HL-60 (cell line): ENCODE measurements around the gene ATXN7L1.

ENCODE experiments used
- DNase-seq, 2 experiments: peaks; one replicate each; pipeline ENCODE4 v3.0.0-alpha.2; 2010 to 2020; ENCODE audit warnings: low read depth in 1 of 2, low spot score in 1 of 2
- H3K27ac ChIP-seq: fragments of 250-450 bp; sonication (Bioruptor Pico); replicated peaks from 2 replicates; pipeline ENCODE4 v1.5.1; 2020; ENCODE audit warnings: mild to moderate bottlenecking, moderate library complexity
- H3K27me3 ChIP-seq: fragments of 250-450 bp; sonication (Bioruptor Pico); 2 replicates; pipeline ENCODE4 v1.5.1; 2021; ENCODE audit warnings: mild to moderate bottlenecking, moderate library complexity; ENCODE audit not compliant: insufficient read depth, poor library complexity, severe bottlenecking
- H3K4me3 ChIP-seq: replicated peaks from 2 replicates; pipeline ENCODE4 v1.5.1; 2011; ENCODE audit warnings: mild to moderate bottlenecking, control low read depth, low read length; ENCODE audit not compliant: insufficient read depth
- GABPA ChIP-seq: IDR thresholded peaks from 2 replicates; pipeline ENCODE4 v1.6.1; 2012; ENCODE audit warnings: low read depth
- POLR2AphosphoS5 ChIP-seq: IDR thresholded peaks from 2 replicates; pipeline ENCODE4 v1.6.1; 2012; ENCODE audit warnings: low read depth
- SPI1 ChIP-seq: IDR thresholded peaks from 2 replicates; pipeline ENCODE4 v1.6.1; 2012; ENCODE audit warnings: low read depth, mild to moderate bottlenecking, borderline replicate concordance
- long read RNA-seq: library from polyadenylated mRNA; unstranded; transcript quantifications from one replicate; pipeline ENCODE4 v2.0.0, GENCODE V29; 2020
- TF ChIP-seq, protein P1 (sequence below): IDR thresholded peaks from one replicate; pipeline ENCODE4 v1.5.1; 2011; ENCODE audit warnings: low read length, control low read depth, inconsistent platforms; ENCODE audit not compliant: insufficient read depth
- TF ChIP-seq, protein P2 (sequence below): IDR thresholded peaks from 2 replicates; pipeline ENCODE4 v1.6.1; 2012; ENCODE audit warnings: low read depth; ENCODE audit not compliant: insufficient replicate concordance

Gene ATXN7L1
- long read RNA-seq, partial matches to known transcripts: 5 of 17 reads
- long read RNA-seq, other reads (novel, unspliced or antisense): 11 of 17 reads

DNA sequence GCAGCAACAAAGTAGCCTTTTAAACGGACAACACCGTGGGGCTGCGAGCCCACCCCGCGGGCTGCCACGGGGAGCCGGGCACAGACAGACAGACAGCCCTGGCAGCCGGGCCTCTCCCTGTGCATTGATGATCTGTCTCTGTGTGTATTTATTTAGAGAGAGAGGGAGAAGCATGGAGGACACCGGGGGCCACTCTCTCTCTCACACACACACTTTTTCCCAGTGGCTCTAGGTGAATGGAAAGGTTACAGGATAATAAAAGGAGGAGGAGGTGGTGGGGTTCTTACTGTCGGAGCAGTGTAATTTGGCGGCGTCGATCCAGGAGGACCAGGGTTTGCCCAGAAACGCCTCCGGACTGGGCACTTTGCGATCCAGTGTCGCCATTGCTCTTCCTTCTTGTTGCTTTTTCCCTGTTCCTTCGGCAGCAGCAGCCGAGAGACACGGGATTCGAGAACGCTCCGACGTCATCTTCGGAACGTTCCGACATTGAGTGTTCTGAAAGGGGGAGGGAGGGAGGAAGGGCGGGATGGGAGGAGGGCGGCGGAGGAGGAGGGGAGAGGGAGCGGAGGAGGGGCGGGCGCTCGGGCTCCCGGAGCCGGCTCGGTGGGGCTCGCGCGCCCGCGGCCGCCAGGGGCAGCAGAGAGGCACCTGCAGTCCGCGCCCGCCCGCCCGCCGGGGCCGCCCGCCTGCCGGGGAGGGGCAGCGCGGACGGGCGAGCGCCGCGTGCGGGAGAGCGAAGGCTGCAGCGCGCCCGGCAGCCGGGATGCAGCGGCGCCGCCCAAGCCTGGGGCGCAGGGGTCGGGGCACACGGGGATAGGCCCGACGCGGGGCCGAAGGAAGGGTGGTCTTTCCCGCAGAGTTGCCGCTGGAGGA, at the start of gene ATXN7L1:
Gene ATXN7L1 (minus strand): TSS at position 509 of the 873 bp plus-strand sequence. CDS start 41 bp downstream, at position 468.
- Histone ChIP-seq H3K27ac (peak within 1 kb of the TSS; percentile 59), H3K4me3 (peak within 1 kb of the TSS; percentile 67), H3K27me3 (peaks cover 19% of the 10 kb centered on the region)
- DNase-seq: peak; percentile 85 to 92
- TF ChIP-seq POLR2AphosphoS5: peak; percentile 70; the same call in 1 of the 2 replicates
- TF ChIP-seq, protein P1, sequence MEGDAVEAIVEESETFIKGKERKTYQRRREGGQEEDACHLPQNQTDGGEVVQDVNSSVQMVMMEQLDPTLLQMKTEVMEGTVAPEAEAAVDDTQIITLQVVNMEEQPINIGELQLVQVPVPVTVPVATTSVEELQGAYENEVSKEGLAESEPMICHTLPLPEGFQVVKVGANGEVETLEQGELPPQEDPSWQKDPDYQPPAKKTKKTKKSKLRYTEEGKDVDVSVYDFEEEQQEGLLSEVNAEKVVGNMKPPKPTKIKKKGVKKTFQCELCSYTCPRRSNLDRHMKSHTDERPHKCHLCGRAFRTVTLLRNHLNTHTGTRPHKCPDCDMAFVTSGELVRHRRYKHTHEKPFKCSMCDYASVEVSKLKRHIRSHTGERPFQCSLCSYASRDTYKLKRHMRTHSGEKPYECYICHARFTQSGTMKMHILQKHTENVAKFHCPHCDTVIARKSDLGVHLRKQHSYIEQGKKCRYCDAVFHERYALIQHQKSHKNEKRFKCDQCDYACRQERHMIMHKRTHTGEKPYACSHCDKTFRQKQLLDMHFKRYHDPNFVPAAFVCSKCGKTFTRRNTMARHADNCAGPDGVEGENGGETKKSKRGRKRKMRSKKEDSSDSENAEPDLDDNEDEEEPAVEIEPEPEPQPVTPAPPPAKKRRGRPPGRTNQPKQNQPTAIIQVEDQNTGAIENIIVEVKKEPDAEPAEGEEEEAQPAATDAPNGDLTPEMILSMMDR: no peak
- TF ChIP-seq, protein P2, sequence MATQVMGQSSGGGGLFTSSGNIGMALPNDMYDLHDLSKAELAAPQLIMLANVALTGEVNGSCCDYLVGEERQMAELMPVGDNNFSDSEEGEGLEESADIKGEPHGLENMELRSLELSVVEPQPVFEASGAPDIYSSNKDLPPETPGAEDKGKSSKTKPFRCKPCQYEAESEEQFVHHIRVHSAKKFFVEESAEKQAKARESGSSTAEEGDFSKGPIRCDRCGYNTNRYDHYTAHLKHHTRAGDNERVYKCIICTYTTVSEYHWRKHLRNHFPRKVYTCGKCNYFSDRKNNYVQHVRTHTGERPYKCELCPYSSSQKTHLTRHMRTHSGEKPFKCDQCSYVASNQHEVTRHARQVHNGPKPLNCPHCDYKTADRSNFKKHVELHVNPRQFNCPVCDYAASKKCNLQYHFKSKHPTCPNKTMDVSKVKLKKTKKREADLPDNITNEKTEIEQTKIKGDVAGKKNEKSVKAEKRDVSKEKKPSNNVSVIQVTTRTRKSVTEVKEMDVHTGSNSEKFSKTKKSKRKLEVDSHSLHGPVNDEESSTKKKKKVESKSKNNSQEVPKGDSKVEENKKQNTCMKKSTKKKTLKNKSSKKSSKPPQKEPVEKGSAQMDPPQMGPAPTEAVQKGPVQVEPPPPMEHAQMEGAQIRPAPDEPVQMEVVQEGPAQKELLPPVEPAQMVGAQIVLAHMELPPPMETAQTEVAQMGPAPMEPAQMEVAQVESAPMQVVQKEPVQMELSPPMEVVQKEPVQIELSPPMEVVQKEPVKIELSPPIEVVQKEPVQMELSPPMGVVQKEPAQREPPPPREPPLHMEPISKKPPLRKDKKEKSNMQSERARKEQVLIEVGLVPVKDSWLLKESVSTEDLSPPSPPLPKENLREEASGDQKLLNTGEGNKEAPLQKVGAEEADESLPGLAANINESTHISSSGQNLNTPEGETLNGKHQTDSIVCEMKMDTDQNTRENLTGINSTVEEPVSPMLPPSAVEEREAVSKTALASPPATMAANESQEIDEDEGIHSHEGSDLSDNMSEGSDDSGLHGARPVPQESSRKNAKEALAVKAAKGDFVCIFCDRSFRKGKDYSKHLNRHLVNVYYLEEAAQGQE: peak; percentile 52
- no peak for TF ChIP-seq GABPA
- TF ChIP-seq SPI1: no peak

DNA sequence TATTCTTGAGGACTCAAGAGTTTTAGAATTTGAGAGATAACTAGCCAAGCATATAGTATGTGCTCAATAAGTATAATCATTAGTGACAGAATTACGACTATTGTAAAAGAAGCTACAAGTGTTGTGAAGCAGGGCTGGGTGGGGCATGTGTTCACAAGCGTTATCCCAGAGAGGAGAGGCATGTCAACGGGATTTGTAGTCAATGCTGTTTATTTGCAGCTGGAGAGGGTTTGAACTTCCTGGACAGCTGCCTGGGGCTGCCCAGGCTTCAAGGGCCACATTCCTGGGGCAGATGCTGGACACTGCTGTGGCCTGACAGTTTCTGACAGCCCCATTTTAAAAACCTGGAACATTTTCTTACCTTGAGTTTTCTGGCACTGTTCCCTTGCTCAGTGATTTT, 49.7 kb upstream of the ATXN7L1 start:
- H3K4me3 ChIP-seq: no peak overlapping the region
- no peak for DNase-seq
- TF ChIP-seq, protein P1: no peak
- no peak for TF ChIP-seq SPI1
- TF ChIP-seq GABPA: no peak
- TF ChIP-seq, protein P2: no peak
- no peak for TF ChIP-seq POLR2AphosphoS5
- H3K27me3 ChIP-seq: peaks cover 2% of the 10 kb centered on the region
- H3K27ac ChIP-seq: no peak overlapping the region

DNA sequence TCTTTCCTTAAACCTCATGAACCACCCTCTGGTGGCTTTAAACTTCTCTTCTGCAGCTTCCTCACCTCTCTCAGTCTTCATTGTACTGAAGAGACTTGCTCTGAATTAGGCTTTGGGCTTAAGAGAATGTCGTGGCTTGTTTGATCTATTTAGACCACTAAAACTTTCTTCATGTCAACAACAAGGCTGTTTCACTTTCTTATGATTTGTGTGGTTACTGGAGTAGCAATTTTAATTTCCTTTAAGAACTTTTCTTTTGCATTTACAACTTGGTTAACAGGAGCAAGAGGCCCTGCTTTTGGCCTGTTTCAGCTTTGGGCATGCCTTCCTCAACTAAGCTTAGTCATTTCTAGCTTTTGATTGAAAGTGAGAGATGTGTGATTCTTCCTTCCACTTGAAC, 48.5 kb upstream of the ATXN7L1 start:
- H3K4me3 ChIP-seq: no peak overlapping the region
- DNase-seq: no peak
- H3K27me3 ChIP-seq: peaks cover 2% of the 10 kb centered on the region
- H3K27ac ChIP-seq: no peak overlapping the region
- TF ChIP-seq POLR2AphosphoS5 (no peak), GABPA (no peak), SPI1 (no peak)
- TF ChIP-seq, protein P2: no peak
- TF ChIP-seq, protein P1: no peak
